GM21423 (cell line): ENCODE results near the gene CAMSAP2.
"Not testable (repeated sequence)": the region's sequence is repeated elsewhere in the genome, so short reads cannot be mapped to it uniquely, and the experiment has no call there.

Experiments
- ATAC-seq: cut with Tn5 transposase; IDR thresholded peaks from one replicate; pipeline ENCODE4 v1.9.1; 2021; ENCODE audit warnings: mild to moderate bottlenecking, moderate library complexity; ENCODE audit not compliant: unreplicated experiment

CAMSAP2 gene

GRCh38 chr1:200779326-200779725 is 40.6 kb downstream of the CAMSAP2 start:
- ATAC-seq, result no peak

GRCh38 chr1:200780545-200781369 is 42.1 kb downstream of the CAMSAP2 start:
- no peak for ATAC-seq

DNA sequence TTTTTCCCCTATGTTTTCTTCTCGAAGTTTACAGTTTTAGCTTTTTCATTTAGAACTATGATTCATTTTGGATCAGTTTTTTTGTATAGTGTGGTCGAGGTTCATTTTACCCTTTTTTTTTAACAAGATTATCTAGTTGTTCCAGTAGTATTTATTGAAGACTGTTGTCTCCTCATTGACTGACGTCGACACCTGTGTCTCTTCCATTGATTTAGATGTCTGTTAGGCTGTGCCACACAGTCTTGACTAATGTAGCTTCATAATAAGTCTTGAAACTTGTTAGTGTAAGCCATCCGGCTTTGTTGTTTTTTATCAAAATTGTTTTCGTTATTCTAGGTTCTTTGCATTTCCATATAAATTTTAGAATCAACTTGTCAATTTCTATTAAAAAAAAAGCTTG is 45.2 kb downstream of the CAMSAP2 start:
- ATAC-seq, result no peak

- ATAC-seq, result no peak
Observed at GRCh38 chr1:200784576-200784975, 45.9 kb downstream of the CAMSAP2 start.

- no peak for ATAC-seq
Observed at GRCh38 chr1:200786788-200787187, 48.1 kb downstream of the CAMSAP2 start.

- no peak for ATAC-seq
Observed at GRCh38 chr1:200787896-200788387, 49.2 kb downstream of the CAMSAP2 start.

DNA sequence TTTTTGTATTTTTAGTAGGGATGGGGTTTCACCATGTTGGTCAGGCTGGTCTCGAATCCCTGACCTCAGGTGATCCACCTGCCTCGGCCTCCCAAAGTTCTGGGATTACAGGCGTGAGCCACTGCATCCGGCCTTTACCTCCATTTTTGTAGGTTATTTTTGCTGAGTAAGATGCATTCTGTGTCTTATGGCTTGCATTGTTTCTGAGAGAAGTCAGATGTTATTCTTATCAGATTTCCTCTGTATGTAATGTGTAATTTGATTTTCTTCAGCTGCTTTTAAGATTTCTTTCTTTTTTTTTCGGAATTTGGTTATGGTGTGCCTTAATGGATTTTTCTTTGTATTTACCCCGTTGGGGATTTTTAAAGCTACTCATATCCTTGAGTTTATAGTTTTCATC is 52.3 kb downstream of the CAMSAP2 start:
- not testable (repeated sequence) for ATAC-seq

DNA sequence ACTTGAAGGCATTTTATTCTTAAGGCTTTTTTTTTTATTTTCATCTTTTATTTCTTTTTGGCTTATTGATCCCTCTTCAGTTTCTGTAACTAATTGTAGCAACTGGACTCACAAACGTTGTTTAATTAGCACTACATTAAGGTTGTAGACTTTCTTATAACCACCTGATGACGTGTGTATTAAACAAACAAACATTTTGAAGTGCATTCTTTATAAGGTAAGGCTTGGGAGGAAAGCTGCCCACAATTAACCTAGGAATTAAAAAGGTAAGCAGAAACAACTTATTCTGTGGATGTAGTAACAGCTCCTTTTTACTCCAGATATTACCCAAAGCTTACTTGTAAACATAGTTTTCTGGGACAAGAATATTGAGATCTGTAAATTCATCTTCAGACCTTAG is 55.0 kb downstream of the CAMSAP2 start:
- no peak for ATAC-seq

GRCh38 chr1:200794506-200795065 is 55.9 kb downstream of the CAMSAP2 start:
- no peak for ATAC-seq

- no peak for ATAC-seq
Observed at GRCh38 chr1:200795156-200795555, 56.5 kb downstream of the CAMSAP2 start.

GRCh38 chr1:200802042-200802441 is 63.3 kb downstream of the CAMSAP2 start:
- no peak for ATAC-seq

DNA sequence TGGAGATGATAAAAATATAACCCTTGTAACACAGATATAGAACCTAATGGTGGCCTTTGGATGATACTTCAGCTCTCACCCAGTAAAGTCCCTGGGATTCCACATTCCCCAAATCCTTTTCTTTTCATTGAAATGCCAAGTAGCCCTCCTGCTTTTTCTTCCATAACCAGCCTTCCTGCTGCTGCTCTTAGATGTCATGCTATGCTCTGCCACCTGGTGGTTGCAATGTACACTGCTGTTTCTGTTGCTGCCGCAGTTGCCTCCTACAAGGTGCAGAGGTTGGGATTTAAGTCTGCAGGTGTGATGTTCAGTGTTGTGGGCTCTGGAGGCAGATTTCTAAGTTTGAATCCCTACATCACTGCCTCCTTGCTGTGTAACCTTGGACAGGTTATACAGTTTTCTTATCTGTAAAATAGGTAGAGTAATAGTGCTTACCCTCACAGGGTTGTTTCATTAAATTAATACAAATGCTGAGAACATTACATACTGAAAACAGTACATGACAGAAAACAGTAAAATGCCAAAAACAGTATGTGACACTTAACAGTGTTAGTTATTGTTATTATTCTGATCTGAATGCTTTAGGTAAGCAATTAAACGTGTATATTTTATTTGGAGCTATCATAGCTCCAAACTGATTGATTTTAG is 64.3 kb downstream of the CAMSAP2 start:
- peak; percentile 72 for ATAC-seq

DNA sequence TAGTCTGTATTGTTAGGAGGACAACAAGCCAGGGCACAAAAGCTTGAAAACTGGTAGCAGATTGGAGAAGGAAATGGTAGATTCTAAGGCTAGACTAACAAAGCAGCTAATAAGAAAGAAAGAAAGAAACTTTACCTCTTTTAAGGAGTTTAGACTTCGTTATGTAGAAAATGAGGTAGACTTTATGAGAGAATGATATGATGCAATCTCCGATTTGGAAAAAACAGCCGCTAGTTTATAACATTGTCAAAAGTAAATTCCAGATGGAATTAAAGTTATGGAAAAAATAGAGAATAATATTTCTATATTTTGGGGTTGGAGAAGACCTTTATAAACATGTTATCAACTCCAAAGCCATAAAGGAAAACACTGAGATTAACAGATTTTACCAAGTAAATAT is 67.0 kb downstream of the CAMSAP2 start:
- no peak for ATAC-seq

DNA sequence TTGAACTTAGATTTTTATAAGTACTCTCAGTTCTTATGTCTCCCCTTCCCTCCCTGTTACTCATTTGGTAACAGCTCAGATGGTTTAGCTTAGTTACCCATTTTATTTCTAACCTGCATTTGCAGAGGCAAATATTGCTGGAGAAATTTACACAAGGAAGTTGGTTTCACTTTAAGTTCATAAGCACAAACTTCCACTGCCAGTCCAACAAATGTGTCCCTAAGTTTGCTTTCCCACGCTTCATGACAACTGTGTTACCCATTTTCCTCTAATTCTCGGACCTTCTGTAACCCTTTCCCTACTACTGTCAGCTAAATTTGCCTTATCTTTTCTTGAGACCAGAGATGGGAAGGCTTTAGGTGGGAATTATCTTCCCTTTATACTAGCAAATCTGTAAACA is 70.2 kb downstream of the CAMSAP2 start:
- no peak for ATAC-seq

DNA sequence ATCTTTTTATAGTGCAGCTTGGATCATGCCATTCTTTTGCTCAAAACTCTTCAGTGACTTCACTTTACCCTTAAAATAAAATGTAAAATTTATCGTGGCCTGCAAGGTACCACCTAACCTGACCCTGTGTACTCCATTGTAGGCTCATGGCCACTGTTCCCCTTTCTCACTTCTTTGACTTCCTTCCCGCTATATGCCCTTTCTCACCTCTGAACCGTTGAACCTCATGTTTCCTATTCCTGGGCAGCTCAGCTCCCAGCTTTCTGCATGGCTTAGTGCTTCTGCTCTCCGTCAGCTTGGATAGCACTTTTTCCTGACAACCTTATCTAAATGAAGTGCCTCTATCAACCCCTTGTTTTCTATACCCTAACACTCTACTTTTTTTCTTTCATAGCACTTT is 73.0 kb downstream of the CAMSAP2 start:
- no peak for ATAC-seq

- not testable (repeated sequence) for ATAC-seq
Observed at GRCh38 chr1:200816624-200817224, 78.0 kb downstream of the CAMSAP2 start.

GRCh38 chr1:200818248-200818647 is 79.6 kb downstream of the CAMSAP2 start:
- no peak for ATAC-seq

DNA sequence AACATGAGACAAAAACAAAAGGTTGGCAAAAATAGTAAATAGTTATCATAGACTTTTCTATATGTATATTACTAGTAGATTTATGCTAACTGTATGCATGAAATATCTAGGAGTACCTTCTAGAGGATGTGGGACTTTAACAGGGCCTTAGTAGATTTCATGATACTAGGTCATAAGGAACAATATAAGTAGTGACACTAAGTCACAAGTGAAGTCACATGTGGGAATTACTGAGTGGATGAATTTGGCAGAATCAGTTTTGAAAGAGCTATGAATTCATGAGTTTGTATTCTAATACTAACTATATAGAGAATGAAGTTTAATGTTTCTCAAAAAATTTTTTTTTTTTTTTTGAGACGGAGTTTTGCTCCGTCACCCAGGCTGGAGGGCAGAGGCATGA is 81.0 kb downstream of the CAMSAP2 start:
- ATAC-seq, result no peak

DNA sequence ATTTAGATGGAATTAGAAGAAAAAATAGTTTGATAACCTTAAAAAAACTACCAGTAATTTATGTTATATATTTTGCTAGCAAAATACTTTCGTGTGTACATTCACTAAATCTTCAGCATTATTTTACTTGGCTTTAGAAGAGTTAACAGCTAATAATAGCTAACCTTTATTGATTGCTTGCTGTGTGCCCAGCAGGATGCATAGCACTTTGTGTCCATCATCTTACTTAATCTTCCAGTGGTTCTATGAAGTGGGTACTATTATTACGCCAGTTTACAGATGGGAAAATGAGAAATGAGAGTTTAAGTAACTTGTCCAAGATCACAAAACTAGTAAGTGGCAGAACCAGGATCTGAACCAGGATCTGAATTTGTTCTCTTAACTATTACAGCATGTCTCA is 92.4 kb downstream of the CAMSAP2 start:
- ATAC-seq, result no peak

DNA sequence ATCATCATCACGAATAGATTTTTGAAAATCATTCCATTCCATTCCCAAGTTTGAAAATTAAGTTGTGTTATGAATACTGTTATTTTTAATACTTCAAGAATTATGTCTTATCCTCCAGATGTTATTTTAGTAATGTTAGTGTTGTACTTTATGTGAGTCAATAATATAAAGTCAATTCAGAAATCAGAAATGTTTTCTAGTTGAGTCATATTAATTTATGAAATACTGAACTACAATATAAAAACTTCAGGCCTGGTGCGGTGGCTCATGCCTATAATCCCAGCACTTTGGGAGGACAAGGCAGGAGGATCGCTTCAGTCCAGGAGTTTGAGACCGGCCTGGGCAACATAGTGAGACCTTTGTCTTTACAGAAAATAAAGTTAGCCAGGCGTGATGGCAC is 95.7 kb downstream of the CAMSAP2 start:
- ATAC-seq, result no peak

DNA sequence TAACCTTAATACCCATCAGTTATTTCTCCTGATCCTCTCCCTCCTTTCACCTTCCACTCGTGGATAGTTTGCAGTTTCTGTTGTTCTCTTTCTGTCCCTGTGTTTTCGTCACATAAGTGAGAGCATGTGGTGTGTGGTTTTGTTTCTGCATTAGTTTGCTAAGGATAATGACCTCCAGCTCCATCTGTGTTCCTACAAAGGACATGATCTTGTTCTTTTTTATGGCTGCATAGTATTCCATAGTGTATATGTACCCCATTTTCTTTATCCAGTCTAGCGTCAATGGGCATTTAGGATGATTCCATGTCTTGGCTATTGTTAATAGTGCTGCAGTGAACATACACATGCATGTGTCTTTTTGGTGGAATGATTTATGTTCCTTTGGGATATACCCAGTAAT is 97.5 kb downstream of the CAMSAP2 start:
- ATAC-seq, result no peak
